OCI-LY1 (cell line): ENCODE measurements around the gene PBX3.

Experiments used
- H2AFZ ChIP-seq: fragments of 200-600 bp; sonication (generic), shearing (Covaris generic); 2 replicates; pipeline ENCODE4 v1.6.0; 2014; ENCODE audit warnings: antibody characterized with exemption, mild to moderate bottlenecking, low read length
- H3F3A ChIP-seq: fragments of 200-600 bp; sonication (generic), shearing (Covaris generic); 2 replicates; pipeline ENCODE4 v1.6.0; 2014; ENCODE audit warnings: mild to moderate bottlenecking, antibody characterized with exemption, low read length, moderate library complexity; ENCODE audit not compliant: insufficient read depth
- H3K27ac ChIP-seq: fragments of 200-600 bp; sonication (generic); 2 replicates; pipeline ENCODE4 v1.5.1; 2014; ENCODE audit warnings: low read length, mixed run types, mild to moderate bottlenecking, low read depth; ENCODE audit not compliant: poor library complexity, severe bottlenecking
- H3K27me3 ChIP-seq: fragments of 200-600 bp; sonication (generic); 2 replicates; pipeline ENCODE4 v1.6.0; 2014; ENCODE audit warnings: antibody characterized with exemption, mild to moderate bottlenecking, low read length, moderate library complexity; ENCODE audit not compliant: insufficient read depth
- H3K36me3 ChIP-seq: fragments of 200-600 bp; sonication (generic); 2 replicates; pipeline ENCODE4 v1.6.1; 2014; ENCODE audit warnings: mild to moderate bottlenecking, antibody characterized with exemption, low read length, moderate library complexity, mixed read lengths; ENCODE audit not compliant: insufficient read depth
- H3K4me1 ChIP-seq: fragments of 200-600 bp; sonication (generic); 2 replicates; pipeline ENCODE4 v1.5.1; 2014; ENCODE audit warnings: mild to moderate bottlenecking, low read length, moderate library complexity; ENCODE audit not compliant: insufficient read depth, severe bottlenecking
- H3K4me2 ChIP-seq: fragments of 200-600 bp; sonication (generic), shearing (Covaris generic); 2 replicates; pipeline ENCODE4 v1.6.1; 2014; ENCODE audit warnings: low read length
- H3K4me3 ChIP-seq: fragments of 200-600 bp; sonication (generic); 2 replicates; pipeline ENCODE4 v1.5.1; 2014; ENCODE audit warnings: low read length, low read depth, mild to moderate bottlenecking, mixed read lengths; ENCODE audit not compliant: poor library complexity, severe bottlenecking
- H3K79me2 ChIP-seq: fragments of 200-600 bp; shearing (Covaris generic); 2 replicates; pipeline ENCODE4 v1.6.1; 2016; ENCODE audit warnings: mixed run types, low read length, mixed read lengths; ENCODE audit not compliant: insufficient read depth
- H3K9ac ChIP-seq: fragments of 200-600 bp; sonication (generic), shearing (Covaris generic); 2 replicates; pipeline ENCODE4 v1.6.1; 2014; ENCODE audit warnings: mild to moderate bottlenecking, low read length, mixed read lengths
- H3K9me2 ChIP-seq: fragments of 200-600 bp; sonication (generic), shearing (Covaris generic); 2 replicates; pipeline ENCODE4 v1.6.1; 2014; ENCODE audit warnings: low read depth, mild to moderate bottlenecking, low read length, mixed read lengths
- H3K9me3 ChIP-seq: fragments of 200-600 bp; shearing (Covaris generic); 2 replicates; pipeline ENCODE4 v1.6.1; 2014; ENCODE audit warnings: low read length, mixed read lengths
- H4K20me1 ChIP-seq: fragments of 200-600 bp; sonication (generic), shearing (Covaris generic); 2 replicates; pipeline ENCODE4 v1.6.0; 2016; ENCODE audit warnings: mild to moderate bottlenecking, low read length; ENCODE audit not compliant: insufficient read depth
- EZH2 ChIP-seq: fragments of 200-600 bp; sonication (generic), shearing (Covaris generic); IDR thresholded peaks from 2 replicates; pipeline ENCODE4 v1.8.0; 2017; ENCODE audit warnings: borderline replicate concordance, mixed run types, mild to moderate bottlenecking, antibody characterized with exemption, low read length, moderate library complexity, mixed read lengths
- TF ChIP-seq, protein P1 (sequence below): fragments of 200-600 bp; sonication (generic), shearing (Covaris generic); IDR thresholded peaks from 2 replicates; pipeline ENCODE4 v1.5.1; 2017; ENCODE audit warnings: mild to moderate bottlenecking, antibody characterized with exemption, low read length, moderate library complexity, mixed read lengths

Gene PBX3

GRCh38 chr9:125896404-125896803 is 149.2 kb downstream of the PBX3 start:
- H4K20me1 ChIP-seq, result peaks cover 3% of the 10 kb centered on the region; the same call in 1 of the 2 replicates
- no peaks in the 10 kb centered on the region for H3K9me2 ChIP-seq
- H3K9me3 ChIP-seq, result no peaks in the 10 kb centered on the region
- no peaks in the 10 kb centered on the region for H3K36me3 ChIP-seq
- H3K4me1 ChIP-seq, result no peaks in the 10 kb centered on the region
- H3K27ac ChIP-seq, result no peak overlapping the region
- no peaks in the 10 kb centered on the region for H3K27me3 ChIP-seq
- TF ChIP-seq EZH2, result no peak
- TF ChIP-seq, protein P1, sequence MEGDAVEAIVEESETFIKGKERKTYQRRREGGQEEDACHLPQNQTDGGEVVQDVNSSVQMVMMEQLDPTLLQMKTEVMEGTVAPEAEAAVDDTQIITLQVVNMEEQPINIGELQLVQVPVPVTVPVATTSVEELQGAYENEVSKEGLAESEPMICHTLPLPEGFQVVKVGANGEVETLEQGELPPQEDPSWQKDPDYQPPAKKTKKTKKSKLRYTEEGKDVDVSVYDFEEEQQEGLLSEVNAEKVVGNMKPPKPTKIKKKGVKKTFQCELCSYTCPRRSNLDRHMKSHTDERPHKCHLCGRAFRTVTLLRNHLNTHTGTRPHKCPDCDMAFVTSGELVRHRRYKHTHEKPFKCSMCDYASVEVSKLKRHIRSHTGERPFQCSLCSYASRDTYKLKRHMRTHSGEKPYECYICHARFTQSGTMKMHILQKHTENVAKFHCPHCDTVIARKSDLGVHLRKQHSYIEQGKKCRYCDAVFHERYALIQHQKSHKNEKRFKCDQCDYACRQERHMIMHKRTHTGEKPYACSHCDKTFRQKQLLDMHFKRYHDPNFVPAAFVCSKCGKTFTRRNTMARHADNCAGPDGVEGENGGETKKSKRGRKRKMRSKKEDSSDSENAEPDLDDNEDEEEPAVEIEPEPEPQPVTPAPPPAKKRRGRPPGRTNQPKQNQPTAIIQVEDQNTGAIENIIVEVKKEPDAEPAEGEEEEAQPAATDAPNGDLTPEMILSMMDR, result no peak
- no peaks in the 10 kb centered on the region for H3K79me2 ChIP-seq
- no peak overlapping the region for H3K4me2 ChIP-seq
- no peak overlapping the region for H2AFZ ChIP-seq
- H3K9ac ChIP-seq, result no peak overlapping the region
- no peaks in the 10 kb centered on the region for H3F3A ChIP-seq
- no peak overlapping the region for H3K4me3 ChIP-seq

- Histone ChIP-seq H3K79me2 (no peaks in the 10 kb centered on the region), H3K4me3 (no peak overlapping the region), H3K36me3 (no peaks in the 10 kb centered on the region), H3K9ac (no peak overlapping the region), H3K9me3 (no peaks in the 10 kb centered on the region), H2AFZ (no peak overlapping the region), H3K27ac (no peak overlapping the region), H3K4me1 (no peaks in the 10 kb centered on the region), H3F3A (no peaks in the 10 kb centered on the region), H3K9me2 (no peaks in the 10 kb centered on the region), H3K4me2 (no peak overlapping the region), H3K27me3 (no peaks in the 10 kb centered on the region), H4K20me1 (peaks cover 3% of the 10 kb centered on the region; the same call in 1 of the 2 replicates)
- TF ChIP-seq, protein P1, result no peak
- no peak for TF ChIP-seq EZH2
Measured at GRCh38 chr9:125896964-125897363, 149.8 kb downstream of the PBX3 start.

GRCh38 chr9:125897481-125897880 is 150.3 kb downstream of the PBX3 start:
- Histone ChIP-seq H3K27me3 (no peaks in the 10 kb centered on the region), H3K4me3 (no peak overlapping the region), H3K9me2 (no peaks in the 10 kb centered on the region), H3K27ac (no peak overlapping the region), H3K36me3 (no peaks in the 10 kb centered on the region), H3K79me2 (no peaks in the 10 kb centered on the region), H3K9me3 (no peaks in the 10 kb centered on the region), H2AFZ (no peak overlapping the region), H3F3A (no peaks in the 10 kb centered on the region), H4K20me1 (peaks cover 3% of the 10 kb centered on the region; the same call in 1 of the 2 replicates), H3K9ac (no peak overlapping the region), H3K4me1 (no peaks in the 10 kb centered on the region), H3K4me2 (no peak overlapping the region)
- no peak for TF ChIP-seq EZH2
- TF ChIP-seq, protein P1, result no peak
